Thymus (tissue), 11 donors: Measurements from ENCODE around the gene ZC3HAV1L. TPM values are rescaled to one million over a fixed set of nuclear protein-coding genes. Genes with fewer than 3 reads are reported as not detected.
"Not testable (repeated sequence)": the region's sequence is repeated elsewhere in the genome, so short reads cannot be mapped to it uniquely, and the experiment has no call there.

ENCODE experiments used
- DNase-seq, 9 donors: peaks; one replicate each; pipeline ENCODE4 v3.0.0-alpha.2; 2013; ENCODE audit warnings: low spot score in 9 of 9, low read depth in 6 of 9, missing footprints in 1 of 9
- H3K27ac ChIP-seq, 2 donors: one replicate each; pipeline ENCODE4 v1.5.1; 2013; ENCODE audit warnings: control low read depth in 1 of 2, low read depth in 1 of 2, low read length in 1 of 2, mild to moderate bottlenecking in 1 of 2, moderate library complexity in 1 of 2
- H3K27me3 ChIP-seq, 2 donors: one replicate each; pipeline ENCODE4 v1.5.1; 2013; ENCODE audit warnings: low read length in 1 of 2; ENCODE audit not compliant: control insufficient read depth in 2 of 2, insufficient read depth in 1 of 2
- H3K36me3 ChIP-seq, 2 donors: one replicate each; pipeline ENCODE4 v1.5.1; 2013; ENCODE audit warnings: low read length in 1 of 2, mild to moderate bottlenecking in 1 of 2, moderate library complexity in 1 of 2; ENCODE audit not compliant: control insufficient read depth in 2 of 2, insufficient read depth in 2 of 2
- H3K4me1 ChIP-seq, 2 donors: one replicate each; pipeline ENCODE4 v1.5.1; 2013; ENCODE audit warnings: low read length in 2 of 2; ENCODE audit not compliant: control insufficient read depth in 2 of 2, insufficient read depth in 2 of 2
- H3K4me3 ChIP-seq, 2 donors: one replicate each; pipeline ENCODE4 v1.5.1; 2013; ENCODE audit warnings: low read length in 2 of 2, control low read depth in 1 of 2, mild to moderate bottlenecking in 1 of 2
- H3K9me3 ChIP-seq, 2 donors: one replicate each; pipeline ENCODE4 v1.5.1; 2013; ENCODE audit warnings: low read length in 1 of 2, mild to moderate bottlenecking in 1 of 2; ENCODE audit not compliant: control insufficient read depth in 2 of 2, insufficient read depth in 1 of 2
- WGBS: extraction: QIAGEN DNeasy Blood & Tissue Kit; methylation state at CpG from one replicate; pipeline ENCODE4 v1.1.7; 2013; 5-methylcytosine and 5-hydroxymethylcytosine counted together
- polyA plus RNA-seq: library from polyadenylated mRNA; stranded (reverse); fragments of 200-250 nt; gene quantifications from one replicate; pipeline ENCODE4 v1.2.3, GENCODE V29; 2013
- total RNA-seq: library from RNA; stranded (reverse); fragments of 120-200 nt; gene quantifications from one replicate; pipeline ENCODE4 v1.2.4, GENCODE V29; 2013
- donor health status: healthy.

ZC3HAV1L gene
- total and polyA plus RNA-seq, 2 donors = 0.50 to 4.5 TPM

GRCh38 chr7:138979988-138980562 is 55.8 kb downstream of the ZC3HAV1L start:
- 77% methylated on average over 9 of the region's 9 CpGs for WGBS
- DNase-seq = no peak
- no peak overlapping the region for H3K27ac ChIP-seq

DNA sequence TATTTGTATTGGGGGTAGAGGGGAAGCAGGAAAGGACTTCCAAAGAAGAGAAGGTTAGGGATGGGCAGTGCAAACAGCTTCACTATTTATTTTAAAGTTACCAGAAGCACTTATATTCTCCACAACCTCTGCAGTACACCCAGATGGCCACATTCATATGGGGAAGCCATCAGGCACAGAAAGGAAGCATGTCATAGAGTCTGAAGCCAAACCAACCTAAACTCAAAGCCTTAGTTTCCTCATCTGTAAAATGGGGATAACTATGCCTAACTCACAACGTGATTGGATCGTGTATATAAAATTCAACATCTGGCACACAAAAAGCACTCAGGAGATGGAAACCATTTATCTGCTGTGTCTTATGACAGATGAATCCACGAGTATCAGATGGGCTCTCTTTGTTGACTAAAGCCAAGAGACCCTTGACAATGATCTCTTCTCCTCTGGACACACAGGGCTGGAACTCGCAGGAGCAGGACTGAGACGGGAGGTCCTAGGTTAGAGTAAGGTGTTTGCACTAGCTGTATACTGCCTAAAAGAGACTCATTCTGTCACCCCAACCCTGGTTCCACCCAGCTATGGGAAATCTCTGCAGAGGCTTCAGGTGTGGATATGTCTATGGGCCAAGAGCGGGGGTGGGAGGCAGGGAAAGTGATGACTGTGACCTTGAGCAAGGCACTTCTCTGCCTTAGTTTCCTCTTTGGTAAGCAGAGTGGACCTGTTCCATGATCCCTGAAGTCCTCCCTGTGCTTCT is 56.4 kb downstream of the ZC3HAV1L start:
- 94% methylated on average over 6 of the region's 6 CpGs for WGBS
- H3K4me3 ChIP-seq = no peak overlapping the region
- peaks cover 0 to 11% of the 10 kb centered on the region in 2 donors for H3K4me1 ChIP-seq
- no peaks in the 10 kb centered on the region for H3K36me3 ChIP-seq
- peaks cover 38 to 54% of the 10 kb centered on the region in 2 donors for H3K27me3 ChIP-seq
- DNase-seq = no peak
- H3K9me3 ChIP-seq = peaks cover 0 to 3% of the 10 kb centered on the region in 2 donors
- no peak overlapping the region for H3K27ac ChIP-seq

More at GRCh38 chr7:138979988-138980562, 55.8 kb downstream of the ZC3HAV1L start:
- Histone ChIP-seq H3K4me1 (peaks cover 0 to 11% of the 10 kb centered on the region in 2 donors), H3K4me3 (peak overlapping the region; percentile 52 to 78), H3K27me3 (peaks cover 38 to 54% of the 10 kb centered on the region in 2 donors), H3K9me3 (peaks cover 0 to 3% of the 10 kb centered on the region in 2 donors), H3K36me3 (no peaks in the 10 kb centered on the region)

DNA sequence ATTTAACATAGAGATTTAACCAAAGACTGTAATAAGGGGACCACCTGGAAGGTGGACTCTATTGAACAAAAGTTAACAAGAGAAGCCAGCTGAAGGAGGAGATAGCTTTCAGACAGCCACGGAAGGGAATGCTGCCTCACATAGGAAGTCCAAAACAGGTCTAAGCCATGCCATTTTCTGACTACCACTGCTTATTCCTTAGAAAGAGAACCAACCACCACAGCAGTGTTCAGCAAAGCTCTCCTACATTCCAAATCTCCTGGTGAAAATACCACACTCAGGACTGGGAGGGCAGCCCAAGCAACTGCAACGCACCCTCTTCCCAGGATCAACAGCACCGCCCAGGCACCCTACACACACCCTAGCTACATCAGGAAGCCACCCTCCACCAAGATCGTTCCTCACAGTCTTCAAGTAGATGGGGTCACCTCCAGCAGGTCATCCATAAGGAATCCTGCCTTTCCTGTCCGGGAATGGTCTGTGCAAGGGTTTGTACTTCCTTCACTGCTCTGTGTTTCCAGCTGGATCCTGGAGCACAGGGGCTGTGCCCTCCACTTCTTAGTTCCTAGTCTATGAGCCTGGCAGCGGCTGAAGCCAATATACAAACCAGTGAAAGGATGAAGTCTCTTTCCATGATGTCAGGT is 57.2 kb downstream of the ZC3HAV1L start:
- 95% methylated on average over 6 of the region's 6 CpGs for WGBS

GRCh38 chr7:138976161-138976560 is 59.7 kb downstream of the ZC3HAV1L start:
- not testable (repeated sequence) for H3K4me1 ChIP-seq, H3K4me3 ChIP-seq
- 96% methylated on average over 11 of the region's 11 CpGs for WGBS

More for the DNA sequence above, 57.2 kb downstream of the ZC3HAV1L start:
- DNase-seq = no peak
- peaks cover 38 to 49% of the 10 kb centered on the region in 2 donors for H3K27me3 ChIP-seq
- no peaks in the 10 kb centered on the region for H3K36me3 ChIP-seq
- peaks cover 0 to 3% of the 10 kb centered on the region in 2 donors for H3K9me3 ChIP-seq
- H3K4me3 ChIP-seq = no peak overlapping the region
- peaks cover 0 to 11% of the 10 kb centered on the region in 2 donors for H3K4me1 ChIP-seq
- peak overlapping the region in 1 of 2 donors; percentile 18 for H3K27ac ChIP-seq

More at GRCh38 chr7:138976161-138976560, 59.7 kb downstream of the ZC3HAV1L start:
- H3K36me3 ChIP-seq, H3K27ac ChIP-seq, DNase-seq, H3K9me3 ChIP-seq: not testable (repeated sequence)
- peaks cover 23 to 28% of the 10 kb centered on the region in 2 donors for H3K27me3 ChIP-seq

Other genes with a start within 250 kb of the ZC3HAV1L start
- gene TMEM213, start 238.0 kb downstream of the ZC3HAV1L start, total RNA-seq = 0.05 TPM
- gene TMEM213, start 238.0 kb downstream of the ZC3HAV1L start, polyA plus RNA-seq = 0.25 TPM
- 0.24 TPM for gene ATP6V0A4, start 237.8 kb downstream of the ZC3HAV1L start, total RNA-seq
- 1.8 TPM for gene ATP6V0A4, start 237.8 kb downstream of the ZC3HAV1L start, polyA plus RNA-seq
- 1.9 TPM for gene KIAA1549, start 54.7 kb downstream of the ZC3HAV1L start, total RNA-seq
- gene KIAA1549, start 54.7 kb downstream of the ZC3HAV1L start, polyA plus RNA-seq = 0.48 TPM
- 27.4 TPM for gene ZC3HAV1, start 73.7 kb upstream of the ZC3HAV1L start, total RNA-seq
- 26.5 TPM for gene ZC3HAV1, start 73.7 kb upstream of the ZC3HAV1L start, polyA plus RNA-seq
- gene UBN2, start 195.2 kb upstream of the ZC3HAV1L start, total RNA-seq = 3.8 TPM
- gene UBN2, start 195.2 kb upstream of the ZC3HAV1L start, polyA plus RNA-seq = 4.3 TPM